Activated CD4-positive, alpha-beta T cell treated with anti-CD3 and anti-CD28 coated beads, Interleukin-10, Interleukin-2, amounts not matched to agents 100 ng/mL and 50 ng/mL, durations not matched to agents 16 hours and 8 hours (primary cell): ENCODE measurements around the gene COQ9.

Source experiments
- DNase-seq: peaks from one replicate; pipeline ENCODE4 v3.0.0-alpha.2; 2020

The COQ9 gene

GRCh38 chr16:57473176-57473840 lies 26.0 kb downstream of the COQ9 start:
- no peak for DNase-seq

DNA sequence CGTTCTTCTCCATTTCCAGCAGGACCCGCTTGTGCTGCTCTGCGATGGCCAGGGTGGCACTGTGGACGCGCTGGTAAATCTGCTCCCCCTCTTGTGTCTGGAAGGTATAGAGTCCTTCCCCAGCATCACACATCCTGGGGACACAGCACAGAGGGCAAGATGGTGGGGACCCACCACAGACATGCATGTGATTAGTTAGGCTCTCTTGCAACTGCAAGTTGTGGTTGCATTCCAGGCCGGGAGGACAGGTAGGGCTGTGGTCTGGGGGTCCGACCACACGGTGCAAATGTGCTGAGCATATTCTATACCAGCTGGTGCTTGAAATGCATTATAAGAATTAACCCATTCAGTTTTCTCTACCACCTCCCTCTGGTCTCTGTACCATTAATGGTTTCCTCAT lies 26.6 kb downstream of the COQ9 start:
- no peak for DNase-seq

DNA sequence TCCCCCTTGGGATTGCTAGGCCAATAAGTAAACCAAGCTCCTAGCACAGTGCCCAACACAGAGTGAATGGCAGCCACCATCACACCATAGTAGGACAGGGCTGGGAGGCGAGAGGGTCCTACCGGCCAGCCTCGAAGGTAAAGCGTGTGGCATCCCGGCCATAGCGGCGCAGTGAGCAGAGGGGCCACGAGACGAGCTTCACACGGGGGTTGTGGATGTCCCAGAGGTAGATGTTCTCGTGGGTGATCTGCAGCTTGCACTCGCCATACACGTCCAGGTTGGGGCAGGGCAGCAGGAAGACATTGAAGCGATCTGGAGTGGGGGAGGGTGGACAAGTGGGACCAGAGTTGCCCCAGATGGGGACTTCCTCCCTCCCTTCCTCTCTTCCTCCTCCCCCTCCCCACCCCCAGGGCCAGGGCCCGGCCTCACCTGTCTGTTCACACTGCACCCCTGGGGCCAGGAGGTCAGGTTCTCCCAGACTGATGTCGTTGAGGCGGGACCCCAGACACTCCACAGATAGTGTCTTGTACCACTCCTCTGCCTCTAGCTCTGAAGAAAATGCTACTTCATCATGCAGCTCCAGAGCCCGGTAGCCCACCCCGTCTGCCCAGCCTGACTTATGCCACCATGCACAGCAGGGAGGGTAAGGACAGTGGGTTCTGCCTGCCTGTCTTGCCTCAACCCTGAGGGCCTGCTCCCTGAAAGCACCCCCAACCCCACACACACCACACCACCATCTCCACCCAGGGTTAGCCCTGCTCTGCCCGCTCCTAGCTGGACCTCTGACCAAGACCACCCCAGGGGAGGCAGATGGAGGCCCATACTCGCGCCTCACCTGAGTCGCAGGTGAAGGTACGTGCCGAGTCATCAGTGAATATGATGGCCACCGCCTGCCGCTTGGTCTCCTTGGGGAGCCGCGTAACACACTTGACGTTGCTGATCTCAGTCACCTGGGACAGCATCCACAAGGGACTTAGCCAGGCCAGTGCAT lies 27.7 kb downstream of the COQ9 start:
- DNase-seq, result no peak

- peak; percentile 95 for DNase-seq
These were observed 28.5 kb downstream of the COQ9 start for GRCh38 chr16:57475711-57476339.

GRCh38 chr16:57476546-57477410 lies 29.5 kb downstream of the COQ9 start:
- no peak for DNase-seq

GRCh38 chr16:57477531-57478202 lies 30.4 kb downstream of the COQ9 start:
- no peak for DNase-seq

DNA sequence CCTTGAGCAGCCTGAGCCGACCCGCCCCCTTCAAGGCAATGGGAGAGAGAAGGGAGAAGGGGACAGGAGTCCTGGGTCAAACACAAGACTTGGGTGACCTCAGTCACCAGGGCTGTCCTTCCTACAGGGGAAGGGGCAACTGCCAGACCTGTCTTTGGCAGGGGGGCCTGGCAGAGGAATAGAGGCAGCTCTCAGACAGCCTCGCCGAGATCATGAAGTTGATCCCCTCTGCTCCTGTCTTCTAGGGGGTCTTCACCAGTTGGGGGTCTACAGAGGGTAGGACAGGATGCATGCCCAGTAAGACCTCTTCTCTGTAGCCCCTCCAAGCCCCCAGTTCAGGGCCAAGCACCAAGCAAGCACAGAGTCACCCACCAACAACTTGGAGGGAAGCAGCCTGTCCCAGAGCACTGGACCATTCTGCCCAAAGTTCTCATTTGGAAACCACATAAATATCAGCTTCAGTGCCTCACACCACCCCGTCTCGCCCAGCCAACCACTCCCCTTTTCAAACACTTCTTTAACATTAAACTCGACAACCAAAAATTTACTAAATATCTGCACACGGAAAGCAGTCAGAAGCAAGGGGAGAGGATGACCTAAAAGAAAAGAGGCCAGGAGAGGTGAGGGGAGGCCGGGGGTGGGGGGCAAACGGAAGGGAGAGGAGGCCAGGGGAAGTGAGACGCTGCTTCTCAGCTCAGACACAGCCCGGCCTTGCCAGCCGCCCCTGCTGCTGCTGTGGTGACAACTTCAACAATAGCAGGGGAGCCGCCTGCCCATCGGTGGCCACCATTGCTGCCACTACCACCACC lies 31.3 kb downstream of the COQ9 start:
- no peak for DNase-seq

- no peak for DNase-seq
These were observed 32.1 kb downstream of the COQ9 start for GRCh38 chr16:57479205-57479975.

- no peak for DNase-seq
These were observed 32.9 kb downstream of the COQ9 start for GRCh38 chr16:57479976-57480753.

DNA sequence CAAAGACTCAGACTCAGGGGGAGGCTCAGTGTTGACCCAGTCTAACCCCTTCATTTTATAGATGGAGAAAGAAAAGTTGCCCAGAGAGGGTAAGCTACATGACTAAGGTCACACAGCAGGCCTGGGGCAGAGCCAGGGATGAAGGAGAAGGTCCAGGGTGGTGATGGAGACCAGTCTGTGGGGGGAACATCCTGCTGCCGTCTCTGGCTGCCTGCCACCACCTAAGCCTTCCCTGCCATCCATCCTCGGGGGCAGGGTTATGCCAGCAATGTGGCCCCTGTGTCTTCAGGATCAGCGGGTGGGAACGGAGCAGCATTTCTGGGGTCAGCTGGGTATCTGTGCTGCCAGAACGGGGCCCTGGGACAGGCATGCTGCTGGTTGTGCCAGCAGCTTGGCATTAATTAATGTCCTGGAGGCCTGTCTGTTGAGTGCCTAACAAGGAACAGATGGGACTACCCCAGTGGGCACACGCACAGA lies 33.5 kb downstream of the COQ9 start:
- no peak for DNase-seq

DNA sequence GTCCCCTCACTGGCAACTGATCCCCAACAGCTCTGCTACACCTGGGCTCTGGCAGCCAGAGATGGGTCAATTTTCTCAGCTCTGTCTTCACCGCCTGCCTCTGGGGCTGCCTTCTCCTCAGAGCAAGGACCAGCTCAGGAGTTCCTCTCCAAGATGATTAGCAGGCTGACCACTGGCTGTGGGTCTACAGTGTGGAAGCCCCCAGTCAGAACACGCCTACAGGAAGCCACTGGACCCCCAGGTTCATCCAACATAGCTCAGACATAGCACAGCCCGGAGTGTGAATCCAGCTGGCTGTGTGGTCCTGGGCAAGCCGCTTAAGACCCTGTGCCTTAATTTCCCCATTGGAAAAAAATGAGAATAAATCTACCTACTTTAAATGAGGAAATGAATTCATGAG lies 34.1 kb downstream of the COQ9 start:
- no peak for DNase-seq

- DNase-seq, result no peak
These were observed 35.7 kb downstream of the COQ9 start for GRCh38 chr16:57482845-57483545.

- DNase-seq, result no peak
These were observed 36.6 kb downstream of the COQ9 start for GRCh38 chr16:57483725-57484514.

GRCh38 chr16:57484515-57485005 lies 37.3 kb downstream of the COQ9 start:
- no peak for DNase-seq

GRCh38 chr16:57485091-57485915 lies 38.0 kb downstream of the COQ9 start:
- DNase-seq, result no peak
